Astrocyte of the hippocampus (primary cell): ENCODE results near the gene SGMS1.

Experiments
- DNase-seq: peaks from one replicate; pipeline ENCODE4 v3.0.0; 2011; ENCODE audit warnings: low read depth, low spot score

Gene SGMS1

DNA sequence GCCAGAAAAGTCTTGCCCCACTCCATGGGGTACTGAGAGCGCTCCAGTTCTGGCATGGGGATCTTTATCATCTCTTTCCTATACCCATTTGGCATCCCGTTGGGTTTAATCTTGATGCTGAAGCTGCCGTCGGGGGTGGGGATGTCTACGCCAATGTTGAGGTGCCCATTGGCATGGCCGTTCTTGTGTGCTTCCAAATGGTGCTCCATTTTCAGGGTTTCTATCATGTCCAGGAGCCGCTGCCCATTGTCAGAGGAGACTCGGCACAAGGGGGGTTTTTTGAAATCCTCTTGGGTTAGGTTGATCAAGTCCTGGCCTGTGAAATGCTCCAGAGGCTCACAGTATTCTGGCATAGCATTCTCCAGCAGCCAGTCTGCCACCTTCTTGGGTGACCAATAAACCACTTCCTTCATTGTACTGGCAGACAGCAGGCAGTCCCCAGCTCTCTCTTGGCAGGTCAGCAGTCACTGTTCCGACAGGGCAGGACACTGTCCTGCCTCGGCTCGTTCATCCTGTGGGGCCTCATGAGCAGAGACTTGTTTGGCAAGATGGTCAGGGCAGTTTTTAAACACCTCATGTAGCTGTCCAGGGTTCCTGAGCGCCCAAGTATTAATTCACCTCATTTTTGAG, 279.9 kb downstream of the SGMS1 start:
- DNase-seq: no peak

DNA sequence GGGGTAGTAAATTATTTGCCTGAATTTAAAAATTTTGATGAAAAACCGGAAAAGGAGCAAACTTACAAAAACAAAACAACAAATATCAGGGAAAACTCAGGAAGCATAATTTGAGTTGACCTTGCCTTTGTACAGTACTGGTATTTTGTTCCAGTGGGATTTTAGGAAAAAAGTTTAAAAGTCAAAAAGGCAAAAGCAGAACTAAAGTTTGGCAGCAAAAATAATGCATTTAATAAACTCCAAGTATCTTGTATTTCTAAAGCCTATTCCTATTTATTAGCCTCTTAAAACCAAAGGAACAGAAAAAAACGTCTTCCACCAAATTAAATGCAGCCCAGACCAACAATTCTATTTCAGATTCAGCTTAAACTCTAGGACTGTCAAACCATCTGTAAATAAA, 281.8 kb downstream of the SGMS1 start:
- DNase-seq: no peak

DNA sequence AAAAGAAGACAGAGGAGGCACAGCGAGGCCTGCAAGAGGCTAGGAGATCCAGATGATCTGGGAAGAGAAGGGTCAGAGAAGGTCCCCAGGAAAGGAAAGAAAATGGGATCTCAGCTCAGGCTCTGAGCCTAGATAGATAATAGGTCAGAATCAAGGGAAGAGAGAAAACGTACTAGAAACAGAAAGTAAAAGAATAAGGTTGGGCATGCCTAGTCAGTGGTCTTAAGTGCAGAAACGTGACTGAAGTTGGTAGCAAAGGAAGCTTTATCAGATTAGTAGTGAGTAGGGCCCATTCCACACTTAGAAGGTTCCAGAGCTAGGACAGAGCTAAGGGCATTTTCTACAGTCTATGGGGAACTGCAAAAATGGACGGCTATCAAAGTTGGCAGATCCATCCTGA, 287.6 kb downstream of the SGMS1 start:
- no peak for DNase-seq

DNA sequence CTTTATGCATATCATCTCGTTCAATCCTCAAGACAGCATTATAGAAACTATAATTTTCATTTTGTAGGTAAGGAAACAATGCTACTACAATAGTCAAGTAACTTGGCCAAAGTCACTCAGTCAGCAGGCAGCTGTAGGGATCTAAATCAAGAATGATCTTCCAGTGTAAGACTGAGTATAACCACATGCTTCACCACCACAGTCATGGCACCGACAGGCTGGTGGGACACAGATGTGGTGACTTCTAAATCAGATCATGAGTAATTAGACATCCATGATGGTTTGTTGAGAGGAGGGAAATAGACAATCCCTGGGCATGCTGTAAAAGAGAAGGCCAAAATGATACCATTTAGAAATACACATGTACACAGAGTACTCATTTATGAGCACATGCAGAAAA, 288.4 kb downstream of the SGMS1 start:
- no peak for DNase-seq

DNA sequence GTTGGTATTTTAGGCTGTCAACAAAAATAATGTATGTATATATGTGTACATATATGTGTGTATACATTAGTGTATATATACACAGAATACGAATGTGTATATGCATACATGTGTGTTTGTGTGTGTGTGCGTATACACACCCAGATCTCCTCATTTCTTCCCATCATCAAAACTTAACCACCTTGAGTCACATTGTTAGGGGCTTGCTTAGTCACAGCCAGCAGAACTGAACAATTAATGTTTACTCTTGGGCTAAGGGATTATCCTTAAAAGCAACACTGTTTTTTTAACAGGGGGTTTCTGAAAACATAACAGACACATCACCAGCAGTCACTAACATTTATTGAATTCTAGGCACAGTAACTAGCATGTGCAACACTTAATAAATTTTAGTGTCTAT, 289.5 kb downstream of the SGMS1 start:
- DNase-seq: peak; percentile 31

DNA sequence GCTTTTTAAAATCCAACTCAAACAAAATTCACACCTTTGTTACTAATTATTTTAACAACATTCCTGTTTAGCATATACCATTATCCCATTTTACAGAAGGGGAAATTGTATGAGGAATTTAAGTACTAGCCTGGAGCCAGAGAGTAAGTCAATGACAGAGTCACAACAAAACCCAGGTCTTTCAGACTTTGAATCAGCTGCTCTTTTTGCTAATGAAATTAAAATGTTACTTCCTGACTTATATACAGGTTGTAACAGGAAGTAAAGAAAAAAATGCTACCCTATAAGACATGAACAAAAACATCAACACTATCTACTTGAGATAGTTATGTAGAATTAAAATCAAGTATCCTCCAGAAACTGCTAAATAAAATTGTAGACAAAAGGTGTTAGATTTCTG, 289.9 kb downstream of the SGMS1 start:
- DNase-seq: no peak

DNA sequence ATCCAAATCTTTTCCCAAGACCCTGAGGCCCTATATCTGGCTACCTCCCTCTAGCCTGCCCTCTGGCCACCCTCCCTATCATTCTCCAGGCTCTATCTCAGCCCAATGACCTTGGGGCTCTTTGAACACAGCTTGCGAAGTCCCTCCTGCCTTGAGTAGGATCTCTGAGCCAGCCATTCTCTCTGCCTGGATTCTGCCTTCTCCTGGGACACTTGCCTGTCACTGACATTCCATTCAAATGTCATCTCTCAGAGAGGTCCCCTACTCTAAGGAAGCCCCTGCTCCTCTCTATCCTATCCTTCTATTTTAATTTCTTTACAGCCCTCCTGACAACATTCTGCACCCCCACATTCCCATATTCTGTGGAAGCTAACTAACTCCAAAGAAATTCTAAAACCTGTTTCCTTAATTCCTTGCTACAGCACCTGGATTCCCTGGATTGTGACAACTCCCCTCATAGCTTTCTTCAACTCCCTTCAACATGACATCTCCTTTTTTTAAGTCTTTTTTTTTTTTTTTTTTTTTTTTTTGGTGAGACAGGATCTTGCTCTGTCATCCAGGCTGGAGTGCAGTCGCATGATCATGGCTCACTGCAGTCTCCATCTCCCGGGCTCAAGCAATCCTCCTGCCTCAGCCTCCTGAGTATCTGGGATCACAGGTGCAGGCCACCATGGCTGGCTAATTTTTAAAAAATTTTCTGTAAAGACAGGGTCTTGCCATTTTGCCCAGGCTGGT, 291.5 kb downstream of the SGMS1 start:
- no peak for DNase-seq

DNA sequence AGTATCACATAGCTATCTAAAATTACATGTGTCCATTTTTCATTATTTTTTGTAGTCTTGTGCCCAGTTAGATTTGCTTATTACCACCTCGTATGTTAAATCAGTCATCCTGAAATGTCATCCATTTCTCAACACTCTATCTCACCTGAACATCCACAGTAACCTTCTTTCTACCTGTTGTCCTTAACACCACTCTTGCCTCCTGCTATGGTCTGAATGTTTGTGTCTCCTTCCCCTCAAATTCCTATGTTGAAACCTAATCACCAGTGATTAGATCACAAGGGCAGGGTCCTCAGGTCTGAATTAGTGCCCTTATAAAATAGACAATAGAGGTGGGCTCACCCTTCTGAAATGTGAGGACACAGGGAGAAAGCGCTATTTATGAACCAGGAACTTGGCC, 292.3 kb downstream of the SGMS1 start:
- no peak for DNase-seq

DNA sequence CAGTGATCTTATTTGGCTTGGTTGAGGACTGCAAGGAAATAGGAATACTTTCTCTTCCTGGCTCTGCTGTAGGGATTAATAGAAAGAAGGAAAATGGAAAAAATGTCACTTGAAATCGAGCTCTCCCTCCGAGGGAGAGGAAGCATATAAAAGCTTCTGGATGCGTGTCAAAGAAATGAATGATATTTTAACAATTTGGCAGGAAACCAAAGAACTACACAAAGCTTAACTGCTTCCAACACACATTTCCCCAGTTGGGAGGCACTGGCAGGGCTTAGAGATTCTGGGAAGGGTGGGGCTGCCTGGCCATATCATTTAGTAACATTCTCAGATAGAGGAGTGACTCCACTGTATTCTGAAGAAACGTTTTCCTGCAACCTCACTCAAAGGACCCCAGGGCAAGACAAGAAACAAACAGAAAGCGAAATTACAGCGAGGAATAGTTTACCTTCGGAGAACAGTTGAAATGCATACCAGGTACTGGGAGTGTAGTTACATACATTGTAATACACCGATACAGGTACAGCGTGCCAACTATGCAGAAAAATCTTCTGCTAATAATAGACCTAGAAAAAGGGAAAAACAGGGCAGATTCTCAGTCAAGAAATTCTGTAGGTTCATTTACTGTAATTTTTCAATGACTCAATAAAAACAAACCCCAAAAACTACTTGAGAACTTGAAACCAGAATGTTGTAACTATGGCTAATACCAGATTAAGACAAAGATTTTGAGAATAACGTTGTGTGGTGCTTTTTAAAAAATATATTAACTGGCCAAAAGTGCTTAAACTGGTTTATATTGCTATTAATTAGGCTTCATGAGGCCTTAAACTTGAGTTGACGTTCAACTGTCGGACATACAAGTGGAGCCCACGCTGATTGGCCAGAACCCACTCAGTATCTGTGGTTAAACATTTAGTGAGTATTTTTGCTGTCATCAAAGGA, 296.7 kb downstream of the SGMS1 start:
- peak; percentile 55 for DNase-seq

DNA sequence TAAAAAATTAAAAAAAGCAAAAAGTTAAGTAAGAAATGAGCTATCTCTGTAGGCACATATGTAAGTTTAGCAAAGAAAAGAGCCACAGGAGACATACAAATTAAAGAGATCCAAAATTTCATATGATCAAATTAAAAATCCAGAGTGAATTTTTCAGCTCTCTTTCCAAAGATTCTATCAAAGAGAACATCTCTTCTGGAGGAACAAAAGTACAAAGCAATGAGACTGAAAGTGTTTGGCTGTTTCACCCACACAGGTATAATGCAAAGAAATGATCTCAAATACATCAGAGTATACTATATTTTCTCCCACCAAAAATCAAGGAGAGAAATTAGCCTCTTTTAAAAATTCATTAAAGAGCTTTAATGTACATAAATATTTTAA, 297.6 kb downstream of the SGMS1 start:
- DNase-seq: no peak

DNA sequence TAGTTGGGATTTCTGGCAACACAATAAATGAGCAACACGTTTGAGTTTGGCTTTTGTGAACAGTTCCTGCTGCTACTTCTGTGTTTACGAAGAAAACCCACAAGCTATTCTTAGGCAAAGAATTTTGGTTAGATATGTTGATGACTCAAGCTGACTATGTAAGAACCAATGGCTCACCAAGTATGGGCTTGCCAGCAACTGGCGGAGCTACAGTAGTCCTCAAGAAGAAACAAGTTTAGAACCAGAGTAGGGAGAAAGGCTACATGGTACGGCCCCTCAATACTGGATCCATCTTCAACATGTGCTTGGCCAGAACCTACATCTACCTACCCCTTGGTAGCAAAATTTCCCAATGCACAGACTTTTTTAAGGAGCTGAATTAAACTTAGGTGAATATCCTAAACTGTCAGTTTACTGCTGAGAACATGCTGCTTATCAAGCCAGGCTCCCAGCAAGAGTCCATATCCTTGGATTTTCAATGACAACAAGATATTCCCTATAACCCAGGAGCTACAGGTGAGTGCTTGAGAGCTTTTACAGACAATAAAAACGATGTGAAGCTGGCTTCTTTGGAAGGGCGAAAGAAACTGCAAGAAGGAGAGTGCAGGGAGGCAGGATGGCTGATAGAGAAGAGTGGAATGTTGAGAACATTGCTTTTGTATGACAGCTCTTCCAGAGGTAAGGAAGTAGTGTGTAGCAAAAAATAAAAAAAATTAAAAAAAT, 298.1 kb downstream of the SGMS1 start:
- DNase-seq: peak; percentile 94

DNA sequence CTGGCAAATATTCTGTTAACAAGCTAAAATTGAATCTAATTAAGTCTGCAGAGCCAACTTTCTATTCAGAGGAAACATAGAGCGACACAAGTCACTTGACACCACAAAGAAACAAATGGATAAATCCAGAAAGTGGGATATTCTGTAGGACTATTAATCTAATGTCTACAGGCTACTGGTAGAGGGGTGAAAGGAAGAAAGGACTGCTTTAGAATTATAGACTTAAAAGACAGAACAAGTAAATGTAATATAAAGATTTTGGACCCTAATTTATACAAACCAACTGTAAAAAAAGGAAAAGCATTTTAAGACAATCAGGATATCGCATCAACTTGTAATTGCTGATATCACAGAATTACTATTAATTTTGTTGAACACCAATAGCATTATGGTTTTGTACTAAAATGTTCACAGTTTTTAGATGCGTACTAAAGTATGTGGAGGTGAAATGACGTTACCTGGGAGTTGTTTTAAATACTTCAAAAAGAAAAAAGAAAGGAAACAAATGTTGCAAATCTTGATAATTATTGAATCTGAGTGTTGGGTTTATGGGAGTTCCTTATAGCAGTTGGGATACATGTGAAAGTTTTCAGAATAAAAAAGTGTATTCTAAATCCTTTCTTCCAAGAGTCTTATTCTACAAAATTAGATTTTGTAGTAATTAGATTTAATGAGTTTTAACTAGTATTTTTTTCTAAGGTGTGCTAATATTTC, 298.9 kb downstream of the SGMS1 start:
- DNase-seq: no peak

DNA sequence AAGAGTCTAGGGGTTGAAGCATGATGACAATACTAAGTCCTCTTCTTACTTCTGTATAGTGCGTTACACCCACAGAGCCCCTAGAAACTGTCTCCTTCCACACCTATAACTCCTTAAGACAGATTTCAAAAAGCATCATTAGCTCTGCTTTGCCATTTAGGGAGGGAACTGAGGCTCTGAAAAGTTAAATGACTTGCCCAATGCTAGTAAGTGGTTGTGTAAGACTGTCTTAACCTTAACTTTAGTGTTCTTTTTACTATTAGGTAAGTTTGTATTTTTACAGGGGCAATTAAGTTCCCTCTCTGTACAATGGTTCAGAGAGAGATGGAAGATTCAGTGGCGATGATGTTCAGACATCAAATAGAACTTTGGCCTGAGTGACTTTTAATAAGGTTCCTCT, 299.7 kb downstream of the SGMS1 start:
- DNase-seq: no peak

DNA sequence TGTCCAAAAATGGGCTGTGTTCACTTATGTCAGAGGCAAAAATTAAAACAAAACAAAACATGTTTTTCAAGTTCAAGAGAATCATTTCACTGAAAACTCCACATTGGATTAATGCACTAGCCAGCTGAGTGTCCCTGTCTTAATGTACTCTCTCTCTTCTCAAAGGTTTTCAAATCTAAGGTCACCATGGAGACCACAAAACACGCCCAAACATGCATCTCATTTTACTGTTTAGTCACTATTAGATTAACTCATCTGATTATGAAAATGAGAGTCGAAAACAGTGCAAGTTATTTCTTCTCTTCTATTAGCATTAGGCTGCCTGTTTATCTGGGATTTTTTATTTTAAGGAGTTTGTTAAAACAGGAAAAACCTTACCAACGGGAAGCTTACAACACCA, 301.7 kb downstream of the SGMS1 start:
- DNase-seq: peak; percentile 67

DNA sequence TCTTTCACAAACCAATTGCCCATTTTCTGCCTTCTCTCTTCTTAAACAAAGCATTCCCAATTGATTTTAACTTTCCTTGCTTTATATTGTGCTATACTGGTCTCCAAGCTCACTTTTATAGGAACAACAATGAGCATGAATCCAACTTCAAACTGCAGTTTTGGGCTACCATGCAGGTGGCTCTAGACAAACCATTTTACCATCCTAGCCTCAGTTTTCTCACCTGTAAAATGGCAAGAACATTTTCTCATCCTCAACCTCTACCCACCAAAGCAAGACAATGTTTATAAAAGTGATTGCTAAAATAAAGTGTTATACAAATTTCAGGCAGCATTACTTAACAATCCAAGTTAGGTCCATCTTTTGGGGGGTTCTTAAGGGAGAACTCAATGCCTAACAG, 305.6 kb downstream of the SGMS1 start:
- DNase-seq: no peak

DNA sequence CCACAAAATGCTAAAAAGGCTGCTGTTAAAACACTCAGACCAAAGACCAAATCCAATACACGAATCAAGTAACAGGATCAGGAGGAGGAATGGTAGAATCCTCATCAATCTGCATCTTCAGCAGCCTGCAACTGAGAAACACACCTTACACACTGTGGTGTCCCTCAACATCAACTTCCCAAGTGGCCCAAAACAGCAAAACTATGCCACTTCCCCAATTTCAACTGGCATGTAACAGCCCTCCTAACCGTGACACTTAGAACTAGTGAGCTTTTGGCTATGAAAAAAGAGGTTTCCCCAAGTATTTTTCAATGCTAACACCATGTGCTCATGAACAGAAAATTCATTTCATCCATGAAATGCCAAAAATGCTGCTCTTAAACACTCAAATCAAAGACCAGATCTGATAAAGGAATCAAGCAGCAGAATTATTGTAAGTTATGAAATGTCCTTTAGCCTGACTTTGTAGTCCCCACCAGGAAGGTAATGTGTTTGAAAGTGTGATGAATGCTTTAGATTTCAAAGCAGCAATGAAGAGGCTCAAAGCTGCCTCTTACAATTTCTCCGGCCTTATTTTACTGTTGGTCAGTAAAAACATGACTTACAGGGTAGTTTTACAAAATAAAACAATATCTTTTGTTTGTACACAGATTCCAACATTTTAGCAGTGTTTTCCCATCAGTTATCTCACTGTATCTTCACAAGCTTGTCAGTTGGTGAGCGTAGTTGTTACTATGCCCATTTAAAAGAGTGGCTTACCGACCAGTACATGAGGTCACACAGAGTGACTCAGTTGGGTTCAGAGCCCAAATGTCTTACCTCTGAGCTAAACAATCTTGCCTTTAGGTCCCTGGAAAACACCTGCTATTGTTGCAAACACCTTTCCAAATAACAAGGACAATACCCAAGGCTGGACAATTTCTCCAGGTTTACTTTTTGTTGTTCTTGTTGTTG, 306.8 kb downstream of the SGMS1 start:
- no peak for DNase-seq

DNA sequence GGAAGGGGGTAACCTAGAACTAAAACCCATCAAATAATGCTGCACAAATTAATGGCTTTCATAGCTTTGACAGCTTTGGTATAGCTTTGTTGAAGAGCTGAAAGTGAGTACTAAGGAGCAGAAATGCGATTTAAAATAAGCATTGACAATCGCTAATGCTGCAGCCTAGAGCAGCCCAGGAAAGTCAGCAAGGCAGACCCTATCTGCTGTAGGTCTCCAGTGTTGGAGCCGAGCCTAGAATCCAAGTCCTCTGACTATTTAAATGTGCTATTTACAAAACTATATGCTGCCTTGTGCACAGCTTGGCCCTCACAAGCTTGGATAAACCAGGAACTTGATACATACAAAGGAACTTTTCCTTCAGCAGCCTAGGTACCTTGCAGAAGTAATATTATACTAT, 307.6 kb downstream of the SGMS1 start:
- no peak for DNase-seq

DNA sequence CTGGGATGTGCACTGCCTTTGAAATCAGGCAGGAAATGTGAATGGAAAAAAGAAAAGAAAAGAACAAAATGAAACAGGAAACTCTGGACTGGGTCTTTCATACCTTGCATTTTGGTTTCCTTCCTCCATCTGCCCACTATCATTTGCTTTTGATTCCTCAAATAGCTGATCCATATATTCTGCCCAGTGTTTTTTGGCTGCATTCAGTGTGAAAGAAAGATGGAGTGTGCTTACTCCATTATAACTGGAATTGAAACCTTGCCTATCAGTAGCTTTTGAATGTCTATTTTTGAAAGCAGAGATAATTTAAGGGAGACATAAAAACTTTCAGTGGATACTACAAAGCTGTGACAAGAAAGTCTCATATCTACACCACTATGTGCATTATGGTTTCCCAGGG, 308.3 kb downstream of the SGMS1 start:
- DNase-seq: no peak

DNA sequence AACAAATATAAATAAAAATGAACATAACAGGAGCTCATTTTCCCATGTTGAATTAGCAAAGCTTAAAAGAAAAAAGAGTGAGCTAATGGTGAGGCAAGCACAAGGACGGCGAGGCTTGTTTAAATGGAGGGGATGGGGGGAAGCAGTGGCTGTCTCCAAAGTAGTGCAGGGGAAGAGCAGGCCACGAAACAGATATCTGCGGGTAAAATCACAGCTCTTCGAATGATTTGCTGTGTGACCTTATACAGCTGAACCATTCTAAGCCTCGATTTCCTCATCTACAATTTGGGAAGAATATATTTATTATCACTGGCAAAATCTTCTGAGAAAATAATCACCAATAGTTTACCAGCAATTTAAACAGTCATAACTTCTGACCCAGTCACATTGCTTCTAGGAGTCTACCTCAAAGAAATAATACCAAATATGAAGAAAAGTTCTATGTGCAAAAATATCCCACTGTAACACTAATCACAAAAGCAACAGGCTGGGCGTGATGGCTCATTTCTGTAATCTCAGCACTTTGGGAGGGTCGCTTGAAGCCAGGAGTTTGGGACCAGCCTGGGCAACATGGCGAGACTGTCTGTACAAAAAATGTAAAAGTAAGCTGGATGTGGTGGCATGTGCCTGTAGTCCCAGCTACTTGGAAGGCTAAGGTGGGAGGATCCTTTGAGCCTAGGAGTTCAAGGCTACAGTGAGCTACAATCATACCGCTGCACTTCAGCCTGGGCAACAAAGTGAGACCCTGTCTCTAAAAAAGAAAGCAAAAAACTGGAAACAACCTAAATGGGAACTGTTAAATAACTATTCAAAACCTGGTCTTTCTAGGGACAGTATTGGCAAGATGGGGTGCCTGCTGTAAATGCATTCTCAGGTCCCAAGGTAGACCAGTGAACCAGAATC, 309.3 kb downstream of the SGMS1 start:
- DNase-seq: no peak
